NB4 (cell line): ENCODE data around the gene TGFB1.

Source experiments
- DNase-seq: peaks from one replicate; pipeline ENCODE4 v3.0.0; 2010; ENCODE audit warnings: low read depth
- H3K4me3 ChIP-seq: one replicate; pipeline ENCODE4 v1.5.1; 2011; ENCODE audit warnings: mild to moderate bottlenecking, low read depth, low read length, moderate library complexity
- CTCF ChIP-seq: IDR thresholded peaks from one replicate; pipeline ENCODE4 v1.5.1; 2012; ENCODE audit warnings: low read depth, low read length
- MYC ChIP-seq: IDR thresholded peaks from 2 replicates; pipeline ENCODE4 v1.6.1; 2011; ENCODE audit warnings: low read depth, low read length
- POLR2A ChIP-seq: IDR thresholded peaks from 2 replicates; pipeline ENCODE4 v1.6.1; 2011; ENCODE audit warnings: mild to moderate bottlenecking; ENCODE audit not compliant: insufficient read length; ENCODE audit errors: extremely low read depth
- TF ChIP-seq, protein P1 (sequence below): IDR thresholded peaks from 2 replicates; pipeline ENCODE4 v1.6.1; 2011; ENCODE audit warnings: low read depth, low read length

Gene TGFB1

GRCh38 chr19:41299046-41299754 lies 54.5 kb downstream of the TGFB1 start:
- H3K4me3 ChIP-seq = no peak overlapping the region
- TF ChIP-seq, protein P1, sequence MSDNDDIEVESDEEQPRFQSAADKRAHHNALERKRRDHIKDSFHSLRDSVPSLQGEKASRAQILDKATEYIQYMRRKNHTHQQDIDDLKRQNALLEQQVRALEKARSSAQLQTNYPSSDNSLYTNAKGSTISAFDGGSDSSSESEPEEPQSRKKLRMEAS = no peak
- TF ChIP-seq MYC = no peak
- TF ChIP-seq CTCF = no peak
- TF ChIP-seq POLR2A = no peak
- no peak for DNase-seq

- no peak overlapping the region for H3K4me3 ChIP-seq
- DNase-seq = no peak
- TF ChIP-seq CTCF = no peak
- TF ChIP-seq MYC = no peak
- TF ChIP-seq, protein P1 = no peak
- TF ChIP-seq POLR2A = no peak
Measured at GRCh38 chr19:41298348-41298964, 55.3 kb downstream of the TGFB1 start.

DNA sequence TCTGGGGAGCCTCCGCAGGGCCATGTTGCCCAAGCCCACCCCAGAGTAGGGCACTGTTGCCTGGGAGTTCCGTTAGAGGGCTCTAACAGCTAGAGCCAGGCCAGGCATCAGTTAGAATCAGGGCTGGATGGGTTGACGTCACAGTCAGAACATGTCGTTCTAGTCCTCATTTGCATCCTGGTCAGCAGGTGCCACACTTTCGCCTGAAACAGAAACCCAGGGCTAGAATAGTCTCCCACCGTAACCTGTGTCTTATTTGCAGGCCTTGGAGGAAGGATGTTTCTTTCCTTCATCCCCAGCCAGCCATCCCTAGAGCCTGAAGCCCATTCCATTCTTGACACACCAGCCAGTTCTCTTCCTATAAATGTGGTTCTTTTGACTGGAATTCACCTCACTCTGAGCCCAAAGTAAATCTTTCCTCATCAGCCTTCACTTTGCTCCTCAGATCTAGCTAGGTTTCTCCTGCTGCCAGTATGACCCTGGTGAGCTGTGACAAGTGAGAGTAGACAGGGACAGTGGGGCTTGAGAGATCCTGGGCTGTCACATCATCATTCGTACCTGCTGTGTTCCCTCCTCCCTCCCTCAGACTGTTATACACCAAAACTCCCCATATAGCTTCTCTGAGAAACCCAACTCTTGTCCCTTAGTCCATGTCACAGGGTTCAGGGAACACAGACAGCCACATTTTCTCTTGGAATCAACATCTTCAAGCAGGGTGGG lies 55.9 kb downstream of the TGFB1 start:
- no peak overlapping the region for H3K4me3 ChIP-seq
- TF ChIP-seq CTCF = no peak
- TF ChIP-seq, protein P1 = no peak
- TF ChIP-seq MYC = no peak
- no peak for TF ChIP-seq POLR2A
- DNase-seq = no peak

DNA sequence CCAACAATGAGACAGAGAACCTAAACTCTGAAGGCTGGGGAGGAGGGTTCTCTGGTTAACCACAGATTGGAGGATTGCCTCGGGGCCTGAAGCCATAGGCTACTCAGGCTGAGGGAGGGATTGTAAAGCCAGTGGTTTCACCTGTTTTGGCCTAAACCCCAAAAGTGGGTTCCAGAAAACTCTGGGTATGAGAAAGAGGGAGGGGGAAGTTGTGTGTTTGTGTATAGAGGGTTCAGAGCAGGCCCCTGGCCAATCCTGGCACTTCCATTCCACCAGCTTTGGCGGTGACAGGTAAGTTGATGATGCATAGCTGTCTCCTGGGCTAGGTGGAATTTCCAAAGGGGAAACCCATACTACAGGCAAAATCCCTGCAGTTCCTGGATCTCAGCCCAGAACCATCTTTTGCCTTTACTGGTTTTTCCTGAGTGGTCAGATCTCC lies 57.3 kb downstream of the TGFB1 start:
- DNase-seq = no peak
- H3K4me3 ChIP-seq = no peak overlapping the region
- no peak for TF ChIP-seq CTCF
- TF ChIP-seq, protein P1 = no peak

DNA sequence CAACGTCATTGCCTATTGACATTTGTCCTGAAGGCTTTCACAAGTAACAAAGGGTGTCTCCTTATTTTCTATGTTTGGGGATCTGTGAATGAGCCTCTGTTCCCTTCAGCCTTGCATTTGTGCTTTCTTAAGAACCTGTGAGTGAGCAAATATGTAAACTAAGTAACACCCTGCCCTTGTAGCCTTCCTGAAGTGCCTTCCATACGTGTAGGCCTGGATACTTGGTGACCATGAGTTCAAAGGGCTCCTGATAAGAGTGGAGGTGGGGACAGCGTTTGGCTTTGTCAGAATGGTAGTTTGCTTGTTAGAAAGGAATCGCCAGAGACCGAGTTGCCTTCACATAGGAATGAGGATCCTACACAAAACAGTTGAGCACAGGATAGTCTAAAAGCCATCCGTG lies 58.2 kb downstream of the TGFB1 start:
- TF ChIP-seq MYC (no peak), POLR2A (no peak), CTCF (no peak)
- TF ChIP-seq, protein P1 = no peak
- no peak for DNase-seq
- no peak overlapping the region for H3K4me3 ChIP-seq
